ENCODE results near the gene LCMT2.

The LCMT2 gene, protein sequence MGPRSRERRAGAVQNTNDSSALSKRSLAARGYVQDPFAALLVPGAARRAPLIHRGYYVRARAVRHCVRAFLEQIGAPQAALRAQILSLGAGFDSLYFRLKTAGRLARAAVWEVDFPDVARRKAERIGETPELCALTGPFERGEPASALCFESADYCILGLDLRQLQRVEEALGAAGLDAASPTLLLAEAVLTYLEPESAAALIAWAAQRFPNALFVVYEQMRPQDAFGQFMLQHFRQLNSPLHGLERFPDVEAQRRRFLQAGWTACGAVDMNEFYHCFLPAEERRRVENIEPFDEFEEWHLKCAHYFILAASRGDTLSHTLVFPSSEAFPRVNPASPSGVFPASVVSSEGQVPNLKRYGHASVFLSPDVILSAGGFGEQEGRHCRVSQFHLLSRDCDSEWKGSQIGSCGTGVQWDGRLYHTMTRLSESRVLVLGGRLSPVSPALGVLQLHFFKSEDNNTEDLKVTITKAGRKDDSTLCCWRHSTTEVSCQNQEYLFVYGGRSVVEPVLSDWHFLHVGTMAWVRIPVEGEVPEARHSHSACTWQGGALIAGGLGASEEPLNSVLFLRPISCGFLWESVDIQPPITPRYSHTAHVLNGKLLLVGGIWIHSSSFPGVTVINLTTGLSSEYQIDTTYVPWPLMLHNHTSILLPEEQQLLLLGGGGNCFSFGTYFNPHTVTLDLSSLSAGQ

GRCh38 chr15:43329960-43330779 is at the start of gene LCMT2:
Gene LCMT2, minus strand, starts transcription at chr15:43330573. Its CDS starts 84 bp downstream, at chr15:43330489.
- DNase-seq = peak; percentile 88 to 99 (median 92)
- intact Hi-C loops (cut with DNase I) = no loop called here

- intact Hi-C loops (cut with DNase I) = no loop called here
- no peak for DNase-seq
Measured at GRCh38 chr15:43378601-43379000, 48.2 kb upstream of the LCMT2 start.

DNA sequence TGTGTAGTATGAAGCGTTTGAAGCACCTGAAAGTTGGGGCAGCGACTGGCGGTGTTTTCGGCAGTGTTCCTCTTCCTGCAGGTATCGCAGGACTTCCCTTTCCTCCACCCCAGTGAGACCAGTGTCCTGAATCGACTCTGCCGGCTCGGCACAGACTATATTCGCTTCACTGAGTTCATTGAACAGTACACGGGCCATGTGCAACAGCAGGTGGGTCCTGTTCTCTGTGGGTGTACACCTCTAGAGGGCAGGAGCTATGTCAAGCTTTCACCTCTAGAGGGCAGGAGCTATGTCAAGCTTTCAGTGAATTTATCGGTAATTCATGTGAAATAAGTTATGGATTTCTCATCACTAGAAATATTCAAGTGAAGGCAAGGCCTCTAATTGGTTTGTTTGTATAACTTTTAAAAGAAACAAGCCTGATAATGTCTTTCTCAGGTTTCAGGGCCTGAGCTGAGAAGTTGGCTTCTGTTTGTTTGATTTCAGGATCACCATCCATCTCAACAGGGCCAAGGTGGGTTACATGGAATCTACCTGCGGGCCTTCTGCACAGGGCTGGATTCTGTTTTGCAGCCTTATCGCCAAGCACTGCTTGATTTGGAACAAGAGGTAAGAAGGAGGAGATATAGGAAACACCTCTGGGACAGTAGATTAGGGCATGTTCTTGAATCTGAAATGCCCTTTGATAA is 45.8 kb upstream of the LCMT2 start:
- peak in 1 of 10 donors; percentile 66 for DNase-seq
- intact Hi-C loops (cut with DNase I) = no loop called here

- intact Hi-C loops (cut with DNase I) = no loop called here
Measured at GRCh38 chr15:43370975-43371974, 40.9 kb upstream of the LCMT2 start, which contains the start of the genes TUBGCP4 and ZSCAN29. Gene TUBGCP4, plus strand, starts transcription at chr15:43371101. Its CDS starts 254 bp downstream, at chr15:43371355. Gene ZSCAN29, minus strand, starts transcription at chr15:43371043. Its CDS starts 1,130 bp downstream, at chr15:43369913.

DNA sequence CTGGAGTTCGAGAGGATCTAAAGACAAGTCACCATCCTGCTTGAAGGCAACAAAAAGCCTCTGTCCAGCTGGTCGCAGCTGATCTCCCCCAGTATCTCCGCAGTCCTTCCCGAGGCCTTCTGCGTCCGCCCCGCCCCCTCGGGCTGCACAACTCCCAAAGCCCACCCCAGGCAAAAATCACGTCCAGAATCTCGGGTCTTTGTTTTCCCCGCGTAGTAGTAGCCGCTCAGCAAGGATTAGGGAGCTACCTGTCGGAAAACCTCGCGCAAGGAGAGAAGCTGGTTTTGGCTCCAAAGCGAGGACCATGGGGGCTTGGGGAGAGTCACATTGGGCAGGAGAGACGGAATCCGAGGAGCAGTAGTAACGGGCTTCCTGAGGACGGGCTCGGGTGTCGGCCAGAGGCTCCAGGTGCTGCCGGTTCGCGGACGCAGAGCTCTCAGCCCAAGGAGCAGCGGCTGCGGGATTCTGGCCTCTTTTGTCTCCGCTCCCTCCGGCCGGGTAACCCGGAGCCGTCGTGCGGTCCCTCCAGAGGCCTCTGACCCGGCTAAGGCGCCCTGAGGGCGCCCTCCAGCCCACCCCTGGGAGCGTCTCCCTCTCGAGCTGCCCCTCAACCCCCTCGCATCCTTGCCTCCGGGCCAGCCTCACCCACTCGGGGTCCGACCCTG is 40.1 kb upstream of the LCMT2 start:
- intact Hi-C loops (cut with DNase I) = no loop called here
- DNase-seq = peak in 3 of 10 donors; percentile 33 to 85 (median 73)

More at GRCh38 chr15:43370975-43371974, 40.9 kb upstream of the LCMT2 start, which contains the start of the genes TUBGCP4 and ZSCAN29:
- peak; percentile 72 to 98 (median 79) for DNase-seq

- DNase-seq = no peak
- intact Hi-C loops (cut with DNase I) = no loop called here
Measured at GRCh38 chr15:43361313-43361903, 31.0 kb upstream of the LCMT2 start.

DNA sequence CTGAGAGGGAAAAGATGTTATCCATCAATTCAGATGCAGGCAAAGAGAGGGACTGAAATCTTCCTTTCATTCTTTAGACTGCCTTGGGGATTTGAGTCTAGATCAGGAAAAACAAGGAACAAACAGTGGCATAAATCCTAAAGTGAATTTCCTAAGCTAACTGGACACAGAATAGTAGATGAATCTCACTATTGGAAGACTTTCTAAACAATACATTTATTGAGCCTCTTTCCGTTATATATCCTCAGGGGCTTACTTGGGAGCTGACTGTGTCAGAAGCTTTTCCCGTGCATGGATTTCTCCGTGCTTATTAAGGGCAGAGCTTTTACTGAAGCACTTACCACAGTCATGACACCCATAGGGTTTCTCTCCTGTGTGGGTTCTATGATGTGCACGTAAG is 30.4 kb upstream of the LCMT2 start:
- intact Hi-C loops (cut with DNase I) = no loop called here
- DNase-seq = no peak

- intact Hi-C loops (cut with DNase I) = no loop called here
- DNase-seq = no peak
Measured at GRCh38 chr15:43352693-43353382, 22.5 kb upstream of the LCMT2 start.

- intact Hi-C loops (cut with DNase I) = no loop called here
- DNase-seq = no peak
Measured at GRCh38 chr15:43347114-43347513, 16.7 kb upstream of the LCMT2 start.

- peak in 5 of 10 donors; percentile 21 to 86 (median 43) for DNase-seq
- intact Hi-C loops (cut with DNase I) = no loop called here
Measured at GRCh38 chr15:43346305-43346704, 15.9 kb upstream of the LCMT2 start.

DNA sequence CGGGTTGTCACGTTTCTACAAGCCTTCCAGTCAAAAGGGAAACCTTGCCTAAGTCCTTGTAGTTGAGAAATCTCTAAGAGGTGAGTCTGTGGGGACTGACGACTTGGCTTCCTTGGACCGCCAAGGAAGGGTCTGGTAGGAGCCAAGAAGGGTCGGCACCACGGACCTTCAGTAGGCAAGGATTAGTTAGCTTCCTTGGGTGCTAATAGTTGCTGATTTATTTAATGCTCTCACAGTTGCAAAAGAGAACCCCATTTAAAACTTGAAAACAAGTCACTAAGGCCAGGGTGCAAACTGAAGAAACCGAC is 361 bp upstream of the LCMT2 start:
- no peak for DNase-seq

GRCh38 chr15:43329217-43329959 is 985 bp downstream of the LCMT2 start:
- intact Hi-C loops (cut with DNase I) = no loop called here
- peak in 7 of 10 donors; percentile 24 to 91 (median 35) for DNase-seq

More for the DNA sequence above, 361 bp upstream of the LCMT2 start:
- intact Hi-C loops (cut with DNase I) = no loop called here

GRCh38 chr15:43325039-43325684 is 5.2 kb downstream of the LCMT2 start:
- DNase-seq = no peak
- intact Hi-C loops (cut with DNase I) = no loop called here

- DNase-seq = no peak
- intact Hi-C loops (cut with DNase I) = no loop called here
Measured at GRCh38 chr15:43318990-43319771, 11.2 kb downstream of the LCMT2 start.

DNA sequence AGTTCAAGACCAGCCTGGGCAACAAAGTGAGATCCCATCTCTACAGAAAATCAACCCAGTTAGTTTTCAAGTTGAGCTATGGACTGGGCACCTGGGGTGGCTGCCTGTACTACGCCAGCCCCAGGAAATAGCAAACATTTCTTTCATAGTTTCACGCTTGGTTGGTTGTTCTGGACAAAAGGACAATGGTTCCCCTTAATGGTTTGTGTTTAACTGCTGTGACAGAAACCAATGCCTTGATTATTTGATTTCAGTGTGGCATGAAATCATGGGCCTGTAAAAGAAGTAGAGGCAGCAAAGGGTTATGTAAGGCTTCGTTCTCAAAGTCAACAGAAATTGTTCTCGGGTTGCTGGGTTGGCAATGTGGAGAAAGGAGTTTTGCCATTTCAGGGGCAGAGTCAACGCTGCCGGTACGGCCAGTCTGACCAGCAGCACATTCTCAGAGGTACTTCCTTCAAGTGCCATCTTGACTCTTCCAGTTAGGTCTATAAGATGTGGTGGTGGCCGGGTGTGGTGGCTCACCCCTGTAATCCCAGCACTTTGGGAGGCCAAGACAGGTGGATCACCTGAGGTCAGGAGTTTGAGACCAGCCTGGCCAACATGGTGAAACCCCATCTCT is 12.7 kb downstream of the LCMT2 start:
- intact Hi-C loops (cut with DNase I) = no loop called here
- DNase-seq = no peak

Measured in posterior cingulate gyrus (tissue), 11 donors.